Sigmoid colon (tissue), 4 donors: Measurements from ENCODE around the gene CFAP44.

ENCODE experiments used
- CTCF ChIP-seq, 4 experiments: fragments of 450-650 bp in 3 of 4; fragments of 200-600 bp in 1 of 4; IDR thresholded peaks; one replicate each; pipeline ENCODE4 v1.5.1; 2016 to 2019; ENCODE audit warnings: antibody characterized with exemption in 4 of 4, mild to moderate bottlenecking in 3 of 4, moderate library complexity in 2 of 4
- EP300 ChIP-seq, 4 donors: sonication (generic); formaldehyde crosslinking; IDR thresholded peaks; one replicate each; pipeline ENCODE4 v1.6.1; 2017; ENCODE audit warnings: antibody characterized with exemption in 4 of 4
- POLR2A ChIP-seq, 2 donors: fragments of 450-650 bp; IDR thresholded peaks; one replicate each; pipeline ENCODE4 v1.6.1; 2016; ENCODE audit warnings: antibody characterized with exemption in 2 of 2, mild to moderate bottlenecking in 2 of 2, moderate library complexity in 2 of 2
- POLR2AphosphoS5 ChIP-seq, 4 donors: sonication (generic); formaldehyde crosslinking; IDR thresholded peaks; one replicate each; pipeline ENCODE4 v1.6.1; 2017; ENCODE audit warnings: antibody characterized with exemption in 4 of 4

GRCh38 chr3:113485161-113485609 is 43.9 kb upstream of the CFAP44 start:
- TF ChIP-seq CTCF (IDR thresholded peaks at IDR 0.05), result no peak
- TF ChIP-seq POLR2A (IDR thresholded peaks at IDR 0.05), result no peak
- no peak for TF ChIP-seq POLR2AphosphoS5 (IDR thresholded peaks at IDR 0.05)
- TF ChIP-seq EP300 (IDR thresholded peaks at IDR 0.05), result no peak
